22Rv1 (cell line): Measurements from ENCODE around the gene YWHAB.

Source experiments
- ZFX ChIP-seq: fragments of 450-650 bp; IDR thresholded peaks from 2 replicates; pipeline ENCODE4 v1.6.1; 2017; ENCODE audit warnings: antibody characterized with exemption, borderline replicate concordance
- TF ChIP-seq, protein P1 (sequence below): fragments of 450-650 bp; IDR thresholded peaks from 2 replicates; pipeline ENCODE4 v1.5.1; 2017; ENCODE audit warnings: mild to moderate bottlenecking

GRCh38 chr20:44930517-44931168, 45.1 kb downstream of the YWHAB start:
- TF ChIP-seq, protein P1, sequence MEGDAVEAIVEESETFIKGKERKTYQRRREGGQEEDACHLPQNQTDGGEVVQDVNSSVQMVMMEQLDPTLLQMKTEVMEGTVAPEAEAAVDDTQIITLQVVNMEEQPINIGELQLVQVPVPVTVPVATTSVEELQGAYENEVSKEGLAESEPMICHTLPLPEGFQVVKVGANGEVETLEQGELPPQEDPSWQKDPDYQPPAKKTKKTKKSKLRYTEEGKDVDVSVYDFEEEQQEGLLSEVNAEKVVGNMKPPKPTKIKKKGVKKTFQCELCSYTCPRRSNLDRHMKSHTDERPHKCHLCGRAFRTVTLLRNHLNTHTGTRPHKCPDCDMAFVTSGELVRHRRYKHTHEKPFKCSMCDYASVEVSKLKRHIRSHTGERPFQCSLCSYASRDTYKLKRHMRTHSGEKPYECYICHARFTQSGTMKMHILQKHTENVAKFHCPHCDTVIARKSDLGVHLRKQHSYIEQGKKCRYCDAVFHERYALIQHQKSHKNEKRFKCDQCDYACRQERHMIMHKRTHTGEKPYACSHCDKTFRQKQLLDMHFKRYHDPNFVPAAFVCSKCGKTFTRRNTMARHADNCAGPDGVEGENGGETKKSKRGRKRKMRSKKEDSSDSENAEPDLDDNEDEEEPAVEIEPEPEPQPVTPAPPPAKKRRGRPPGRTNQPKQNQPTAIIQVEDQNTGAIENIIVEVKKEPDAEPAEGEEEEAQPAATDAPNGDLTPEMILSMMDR = no peak
- no peak for TF ChIP-seq ZFX
